Measurements from ENCODE around the gene BRCA1. TPM values are rescaled to one million over a fixed set of nuclear protein-coding genes. Genes with fewer than 3 reads are reported as not detected.
"Not testable (repeated sequence)": the region's sequence is repeated elsewhere in the genome, so short reads cannot be mapped to it uniquely, and the experiment has no call there.

The BRCA1 gene
- total RNA-seq, 2 experiments from 2014 or later = 1.2 to 1.3 TPM

GRCh38 chr17:43155666-43156065, 30.5 kb upstream of the BRCA1 start:
- peaks cover 0 to 4% of the 10 kb centered on the region in 2 experiments for H3K9me3 ChIP-seq (ENCODE audit: control insufficient read depth in 1 of 2, insufficient read depth in 1 of 2, low read length in 2 of 2)
- H3K27me3 ChIP-seq (ENCODE audit: control insufficient read depth in 1 of 2, insufficient read depth in 2 of 2, low read length in 2 of 2) = no peaks in the 10 kb centered on the region
- Mint-ChIP-seq H3K9me3 (peaks cover 2% of the 10 kb centered on the region), H3K4me3 (no peak overlapping the region), H3K36me3 (ENCODE audit: low read depth) (peaks cover 6% of the 10 kb centered on the region), H3K4me1 (ENCODE audit: low read depth) (no peaks in the 10 kb centered on the region), H3K27me3 (no peaks in the 10 kb centered on the region), H3K27ac (no peak overlapping the region)
- H3K4me1 ChIP-seq (ENCODE audit: insufficient read depth, low read length) = no peaks in the 10 kb centered on the region
- TF ChIP-seq CTCF (IDR thresholded peaks at IDR 0.05) = no peak
- no peak for ATAC-seq (ENCODE audit: poor library complexity)
- ChIA-PET CTCF (no interaction called here), POLR2A (no interaction called here)
- H3K4me3 ChIP-seq (ENCODE audit: low read length) = no peak overlapping the region
- H3K27ac ChIP-seq (ENCODE audit: low read depth in 1 of 2, low read length in 2 of 2) = no peak overlapping the region
- no peak for DNase-seq
- intact Hi-C loops (cut with DNase I, micrococcal nuclease) = no loop called here
- no peaks in the 10 kb centered on the region for H3K36me3 ChIP-seq (ENCODE audit: insufficient read depth, low read length)

GRCh38 chr17:43153197-43153835, 28.2 kb upstream of the BRCA1 start:
- H3K9me3 ChIP-seq (ENCODE audit: control insufficient read depth in 1 of 2, insufficient read depth in 1 of 2, low read length in 2 of 2); H3K9me3 Mint-ChIP-seq; H3K4me3 Mint-ChIP-seq; intact Hi-C loops (cut with DNase I, micrococcal nuclease); H3K4me1 ChIP-seq (ENCODE audit: insufficient read depth, low read length); H3K4me1 Mint-ChIP-seq (ENCODE audit: low read depth); CTCF ChIA-PET; H3K27ac ChIP-seq (ENCODE audit: low read depth in 1 of 2, low read length in 2 of 2); H3K27me3 ChIP-seq (ENCODE audit: control insufficient read depth in 1 of 2, insufficient read depth in 2 of 2, low read length in 2 of 2); H3K36me3 ChIP-seq (ENCODE audit: insufficient read depth, low read length); DNase-seq; H3K27ac Mint-ChIP-seq; H3K36me3 Mint-ChIP-seq (ENCODE audit: low read depth); H3K27me3 Mint-ChIP-seq; H3K4me3 ChIP-seq (ENCODE audit: low read length); ATAC-seq (ENCODE audit: poor library complexity); POLR2A ChIA-PET: not testable (repeated sequence)

- DNase-seq = no peak
- CTCF ChIA-PET = no interaction called here
Observed at GRCh38 chr17:43151880-43152456, 26.8 kb upstream of the BRCA1 start.

More at GRCh38 chr17:43151880-43152456, 26.8 kb upstream of the BRCA1 start:
- Histone ChIP-seq H3K4me1 (ENCODE audit: insufficient read depth, low read length) (no peaks in the 10 kb centered on the region), H3K27me3 (ENCODE audit: control insufficient read depth in 1 of 2, insufficient read depth in 2 of 2, low read length in 2 of 2) (no peaks in the 10 kb centered on the region), H3K36me3 (ENCODE audit: insufficient read depth, low read length) (no peaks in the 10 kb centered on the region), H3K9me3 (ENCODE audit: control insufficient read depth in 1 of 2, insufficient read depth in 1 of 2, low read length in 2 of 2) (peaks cover 0 to 4% of the 10 kb centered on the region in 2 experiments), H3K27ac (ENCODE audit: low read depth in 1 of 2, low read length in 2 of 2) (no peak overlapping the region), H3K4me3 (ENCODE audit: low read length) (no peak overlapping the region)
- H3K4me1 Mint-ChIP-seq (ENCODE audit: low read depth) = no peaks in the 10 kb centered on the region
- H3K27ac Mint-ChIP-seq = no peak overlapping the region
- POLR2A ChIA-PET = no interaction called here
- no peaks in the 10 kb centered on the region for H3K27me3 Mint-ChIP-seq
- TF ChIP-seq CTCF (IDR thresholded peaks at IDR 0.05) = no peak
- intact Hi-C loops (cut with DNase I, micrococcal nuclease) = no loop called here
- peaks cover 2% of the 10 kb centered on the region for H3K9me3 Mint-ChIP-seq
- H3K36me3 Mint-ChIP-seq (ENCODE audit: low read depth) = peaks cover 6% of the 10 kb centered on the region
- H3K4me3 Mint-ChIP-seq = no peak overlapping the region
- ATAC-seq (ENCODE audit: poor library complexity) = no peak

All from CD4-positive, alpha-beta T cell (primary cell).